Calu3 (cell line): Measurements from ENCODE around the gene BACH2. TPM values are rescaled to one million over a fixed set of nuclear protein-coding genes. Genes with fewer than 3 reads are reported as not detected.

ENCODE experiments used
- BruUV-seq: library from RNA; stranded (reverse); fragments of 400-500 nt; replicated peaks from 2 replicates; lab custom pipeline; 2021; lab: Mats Ljungman, UMichigan
- CTCF ChIA-PET: fragments of 300-600 bp; sonication (Branson Sonifier 250); formaldehyde crosslinking; loops from one replicate; lab custom pipeline; 2022; ENCODE audit warnings: antibody characterized with exemption; lab: Charles Lee
- DNase-seq: peaks from one replicate; pipeline ENCODE4 v3.0.0; 2022
- H3K27ac Mint-ChIP-seq: one replicate; pipeline ENCODE4 v1.8.0; 2022; ENCODE audit warnings: mixed read lengths; ENCODE audit not compliant: unreplicated experiment
- H3K27me3 Mint-ChIP-seq: one replicate; pipeline ENCODE4 v1.8.0; 2022; ENCODE audit warnings: mixed read lengths; ENCODE audit not compliant: unreplicated experiment
- H3K36me3 Mint-ChIP-seq: one replicate; pipeline ENCODE4 v1.8.0; 2022; ENCODE audit warnings: mild to moderate bottlenecking, moderate library complexity, mixed read lengths; ENCODE audit not compliant: insufficient read depth, unreplicated experiment
- H3K4me1 Mint-ChIP-seq: one replicate; pipeline ENCODE4 v1.8.0; 2022; ENCODE audit warnings: mild to moderate bottlenecking, low read depth, mixed read lengths; ENCODE audit not compliant: unreplicated experiment
- H3K4me3 Mint-ChIP-seq: one replicate; pipeline ENCODE4 v1.8.0; 2022; ENCODE audit warnings: mild to moderate bottlenecking, low read depth, moderate library complexity, mixed read lengths; ENCODE audit not compliant: unreplicated experiment
- H3K9me3 Mint-ChIP-seq: one replicate; pipeline ENCODE4 v1.8.0; 2022; ENCODE audit warnings: low read depth, mixed read lengths; ENCODE audit not compliant: unreplicated experiment
- CTCF ChIP-seq: fragments of 200-600 bp; IDR thresholded peaks from one replicate; pipeline ENCODE4 v1.8.0; 2022; ENCODE audit warnings: antibody characterized with exemption; ENCODE audit not compliant: unreplicated experiment
- intact Hi-C: fragments of 100-400 bp; cut with micrococcal nuclease; formaldehyde crosslinking; loops from one replicate; pipeline ENCODE4 v1.10.0; 2022; ENCODE audit not compliant: unreplicated experiment
- total RNA-seq: library from RNA; stranded (reverse); gene quantifications from 2 replicates; pipeline ENCODE4 v1.2.3, GENCODE V29; 2022

The BACH2 gene
- total RNA-seq, 1 experiment from 2014 or later, result 7.2 TPM

- H3K9me3 Mint-ChIP-seq, result no peaks in the 10 kb centered on the region
- H3K27me3 Mint-ChIP-seq, result no peaks in the 10 kb centered on the region
- H3K4me3 Mint-ChIP-seq, result no peak overlapping the region
- CTCF ChIA-PET, result no interaction called here
- peaks cover 6% of the 10 kb centered on the region for H3K36me3 Mint-ChIP-seq
- no peak for TF ChIP-seq CTCF
- intact Hi-C loops, result no loop called here
- no peak for DNase-seq
- BruUV-seq, result no TSS peak
- H3K4me1 Mint-ChIP-seq, result peaks cover 10% of the 10 kb centered on the region
- no peak overlapping the region for H3K27ac Mint-ChIP-seq
Measured at GRCh38 chr6:89928604-89929003, 368.0 kb downstream of the BACH2 start.

DNA sequence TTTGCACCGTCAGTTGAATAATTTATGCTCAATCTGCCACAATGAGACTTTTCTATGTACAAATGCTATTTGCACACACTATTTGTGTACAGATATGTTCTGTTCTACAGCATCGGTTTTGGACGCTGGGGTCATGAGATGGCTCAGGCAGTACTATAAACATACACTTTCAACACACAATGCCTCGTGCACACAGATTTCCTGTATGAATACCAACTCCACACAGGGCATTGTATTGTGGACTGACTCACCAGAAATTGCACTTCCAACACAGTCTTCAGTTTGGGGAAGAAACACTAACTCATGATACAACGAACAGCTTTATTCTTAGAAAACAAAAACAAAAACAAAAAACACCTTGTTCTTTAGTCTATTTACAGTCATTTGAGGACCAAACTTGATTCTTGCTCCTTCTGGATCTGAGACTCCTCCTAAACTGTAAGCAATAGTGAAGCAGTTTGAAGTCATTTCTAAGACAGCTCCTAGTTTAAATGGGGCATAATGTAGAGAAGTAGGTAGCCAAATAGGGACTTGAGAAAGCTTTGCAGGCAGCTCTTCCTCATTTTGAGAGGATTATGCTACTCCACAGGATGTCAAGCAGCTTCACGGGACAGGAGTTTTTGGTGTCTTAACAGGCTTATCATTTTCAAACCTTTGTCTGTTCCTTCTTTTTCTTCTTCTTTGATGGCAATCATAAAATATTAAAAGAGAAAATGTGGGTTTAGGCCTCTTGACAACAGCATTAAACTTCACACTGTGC, 368.7 kb downstream of the BACH2 start:
- CTCF ChIA-PET, result no interaction called here
- H3K9me3 Mint-ChIP-seq, result no peaks in the 10 kb centered on the region
- no peak for DNase-seq

GRCh38 chr6:89927264-89927663, 369.4 kb downstream of the BACH2 start:
- no peaks in the 10 kb centered on the region for H3K9me3 Mint-ChIP-seq
- H3K27ac Mint-ChIP-seq, result no peak overlapping the region
- DNase-seq, result no peak
- no peak for TF ChIP-seq CTCF
- CTCF ChIA-PET, result no interaction called here
- peaks cover 10% of the 10 kb centered on the region for H3K4me1 Mint-ChIP-seq
- no peak overlapping the region for H3K4me3 Mint-ChIP-seq
- peaks cover 6% of the 10 kb centered on the region for H3K36me3 Mint-ChIP-seq
- BruUV-seq, result no TSS peak
- H3K27me3 Mint-ChIP-seq, result no peaks in the 10 kb centered on the region
- intact Hi-C loops, result no loop called here

More for the DNA sequence above, 368.7 kb downstream of the BACH2 start:
- H3K27ac Mint-ChIP-seq, result no peak overlapping the region
- no TSS peak for BruUV-seq
- no peak overlapping the region for H3K4me3 Mint-ChIP-seq
- H3K4me1 Mint-ChIP-seq, result peaks cover 10% of the 10 kb centered on the region
- intact Hi-C loops, result no loop called here
- TF ChIP-seq CTCF, result no peak
- no peaks in the 10 kb centered on the region for H3K27me3 Mint-ChIP-seq
- H3K36me3 Mint-ChIP-seq, result peaks cover 6% of the 10 kb centered on the region

DNA sequence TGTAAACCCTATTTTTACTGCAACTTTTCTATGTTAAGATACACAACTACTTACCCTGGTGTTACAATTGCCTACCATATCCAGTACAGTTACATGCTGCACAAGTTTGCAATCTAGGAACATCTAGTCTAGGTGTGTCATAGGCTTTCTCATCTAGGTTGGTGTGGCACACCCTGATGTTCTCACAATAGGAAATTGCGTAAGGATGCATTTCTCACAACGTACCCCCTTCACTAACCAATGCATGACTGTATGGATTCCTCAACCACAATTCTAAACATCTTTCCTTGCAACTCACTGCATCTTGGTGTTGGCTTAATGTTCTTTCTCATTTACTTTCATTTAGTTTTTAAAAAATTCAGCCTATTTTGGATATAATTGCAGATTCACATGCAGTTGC, 370.8 kb downstream of the BACH2 start:
- no TSS peak for BruUV-seq
- no peaks in the 10 kb centered on the region for H3K9me3 Mint-ChIP-seq
- no peak for TF ChIP-seq CTCF
- H3K27ac Mint-ChIP-seq, result no peak overlapping the region
- H3K27me3 Mint-ChIP-seq, result no peaks in the 10 kb centered on the region
- intact Hi-C loops, result no loop called here
- peaks cover 6% of the 10 kb centered on the region for H3K36me3 Mint-ChIP-seq
- H3K4me1 Mint-ChIP-seq, result peaks cover 10% of the 10 kb centered on the region
- CTCF ChIA-PET, result no interaction called here
- no peak for DNase-seq
- H3K4me3 Mint-ChIP-seq, result no peak overlapping the region
